ENCODE data around the gene NRIP3.

Gene NRIP3

DNA sequence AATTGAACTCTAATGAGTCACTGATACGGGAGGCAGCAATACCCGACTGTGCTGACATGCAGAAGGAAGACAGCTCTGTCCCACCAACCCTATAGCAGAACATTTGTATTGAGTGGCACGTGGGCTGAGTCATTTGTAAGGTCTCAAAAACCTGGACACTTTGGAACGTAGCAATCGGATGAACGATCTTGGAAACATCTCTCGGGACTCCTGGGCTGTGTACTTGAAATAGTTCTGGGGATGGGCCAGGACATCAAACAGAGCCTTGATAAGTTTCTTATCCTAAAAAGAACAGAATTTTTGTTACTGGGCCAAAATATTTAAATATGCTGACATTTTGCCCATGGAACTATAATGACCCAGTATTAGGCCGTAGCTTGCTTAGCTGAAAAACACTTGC is 17.1 kb upstream of the NRIP3 start:
- TF ChIP-seq, protein P1, sequence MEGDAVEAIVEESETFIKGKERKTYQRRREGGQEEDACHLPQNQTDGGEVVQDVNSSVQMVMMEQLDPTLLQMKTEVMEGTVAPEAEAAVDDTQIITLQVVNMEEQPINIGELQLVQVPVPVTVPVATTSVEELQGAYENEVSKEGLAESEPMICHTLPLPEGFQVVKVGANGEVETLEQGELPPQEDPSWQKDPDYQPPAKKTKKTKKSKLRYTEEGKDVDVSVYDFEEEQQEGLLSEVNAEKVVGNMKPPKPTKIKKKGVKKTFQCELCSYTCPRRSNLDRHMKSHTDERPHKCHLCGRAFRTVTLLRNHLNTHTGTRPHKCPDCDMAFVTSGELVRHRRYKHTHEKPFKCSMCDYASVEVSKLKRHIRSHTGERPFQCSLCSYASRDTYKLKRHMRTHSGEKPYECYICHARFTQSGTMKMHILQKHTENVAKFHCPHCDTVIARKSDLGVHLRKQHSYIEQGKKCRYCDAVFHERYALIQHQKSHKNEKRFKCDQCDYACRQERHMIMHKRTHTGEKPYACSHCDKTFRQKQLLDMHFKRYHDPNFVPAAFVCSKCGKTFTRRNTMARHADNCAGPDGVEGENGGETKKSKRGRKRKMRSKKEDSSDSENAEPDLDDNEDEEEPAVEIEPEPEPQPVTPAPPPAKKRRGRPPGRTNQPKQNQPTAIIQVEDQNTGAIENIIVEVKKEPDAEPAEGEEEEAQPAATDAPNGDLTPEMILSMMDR (conservative IDR thresholded peaks at IDR 0.05; ENCODE audit: low read depth) = no peak
- ChIA-PET POLR2A (ENCODE audit: low non-redundant PET) (no interaction called here), CTCF (interaction anchor here (0.7 kb wide), 1 partner anchor 238 kb away, joined by 3 read pairs; no protein-coding TSS in a partner anchor)
- no peak overlapping the region for H3K27ac ChIP-seq
- no peak for DNase-seq (ENCODE audit: low spot score)

DNA sequence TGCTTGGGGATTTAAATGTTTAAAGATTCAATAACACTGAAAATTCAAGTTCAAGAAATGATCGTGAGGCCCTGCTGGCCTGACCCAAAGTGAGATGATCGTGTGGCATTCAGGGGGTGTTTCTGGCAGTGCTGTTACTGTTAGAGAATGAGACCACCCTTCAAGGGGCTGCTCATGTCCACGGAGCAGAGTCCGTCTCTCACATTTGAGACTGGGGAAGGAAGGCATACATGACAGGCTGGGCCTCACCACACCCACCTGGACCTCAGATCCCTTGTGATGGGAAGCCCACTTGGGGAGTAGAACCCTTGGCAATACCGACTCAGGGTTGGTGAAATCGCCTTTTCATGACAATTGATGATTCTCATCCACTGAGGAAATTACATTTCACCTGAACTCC is 16.1 kb upstream of the NRIP3 start:
- POLR2A ChIA-PET (ENCODE audit: low non-redundant PET) = no interaction called here

DNA sequence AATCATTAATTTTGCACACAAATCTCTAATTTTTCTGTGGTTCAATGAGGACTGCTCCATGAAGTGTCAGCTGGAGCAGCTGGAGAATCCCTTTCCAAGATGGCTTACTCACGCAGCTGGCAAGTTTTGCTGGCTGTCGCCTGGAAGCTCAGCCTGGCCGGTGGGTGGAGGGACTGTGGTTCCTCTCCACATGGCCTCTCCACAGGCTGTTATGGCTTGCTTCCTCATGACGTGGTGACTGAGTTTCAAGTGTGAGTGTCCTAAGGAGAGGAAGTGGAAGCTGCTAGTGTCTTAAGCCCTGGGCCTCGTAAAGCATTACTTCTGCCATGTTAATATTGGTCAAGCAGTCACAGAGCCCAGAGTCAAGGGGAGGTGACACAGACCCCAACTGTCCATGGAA is 14.0 kb upstream of the NRIP3 start:
- no peak for DNase-seq (ENCODE audit: low spot score)
- POLR2A ChIA-PET (ENCODE audit: low non-redundant PET) = no interaction called here
- H3K27ac ChIP-seq = no peak overlapping the region
- CTCF ChIA-PET = interaction anchor here (0.5 to 4.1 kb wide), 2 partner anchors 120 to 214 kb away, joined by 4 to 44 read pairs; no protein-coding TSS in a partner anchor
- TF ChIP-seq, protein P1 (conservative IDR thresholded peaks at IDR 0.05; ENCODE audit: low read depth) = no peak

More for the DNA sequence above, 16.1 kb upstream of the NRIP3 start:
- no peak overlapping the region for H3K27ac ChIP-seq
- CTCF ChIA-PET = no interaction called here
- no peak for DNase-seq (ENCODE audit: low spot score)
- TF ChIP-seq, protein P1 (conservative IDR thresholded peaks at IDR 0.05; ENCODE audit: low read depth) = no peak

DNA sequence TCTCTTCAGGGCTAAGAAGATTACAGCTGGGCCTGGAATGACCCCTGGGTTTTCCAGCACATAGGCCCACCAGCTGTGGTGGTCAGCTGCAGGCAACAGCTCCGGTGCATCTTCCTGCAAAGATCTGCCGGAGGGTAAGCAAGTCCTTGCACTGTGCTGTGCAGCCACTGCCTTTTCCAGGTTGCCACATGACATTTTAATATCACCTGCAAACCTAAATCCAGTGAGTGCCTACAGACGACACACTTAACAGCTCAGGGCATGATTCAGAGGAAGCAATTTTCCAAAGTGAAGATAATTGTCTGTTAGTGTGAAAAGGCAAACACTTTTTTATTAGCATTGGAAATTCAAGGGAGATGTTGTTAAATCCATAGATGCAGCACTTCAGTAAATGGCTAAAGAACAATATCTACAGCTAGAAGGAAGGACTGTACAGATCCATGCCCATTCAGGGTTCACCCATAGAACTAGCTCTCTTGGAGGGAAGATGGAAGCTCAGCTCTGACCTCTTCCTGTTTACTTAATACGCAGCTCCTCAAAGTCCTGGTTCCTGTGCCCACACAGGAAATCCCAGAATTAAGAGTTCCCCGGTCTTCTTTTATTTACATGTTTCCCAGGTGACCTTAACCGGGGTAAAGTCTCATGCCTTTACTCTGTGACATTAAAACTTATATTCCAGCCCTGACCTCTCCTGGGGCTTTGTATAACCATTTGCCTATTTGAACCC is 13.3 kb upstream of the NRIP3 start:
- H3K27ac ChIP-seq = no peak overlapping the region
- DNase-seq (ENCODE audit: low spot score) = no peak
- TF ChIP-seq, protein P1 (conservative IDR thresholded peaks at IDR 0.05; ENCODE audit: low read depth) = no peak
- POLR2A ChIA-PET (ENCODE audit: low non-redundant PET) = no interaction called here
- CTCF ChIA-PET = interaction anchor here (0.6 to 4.1 kb wide), 2 partner anchors 15 to 121 kb away, joined by 3 to 44 read pairs; no protein-coding TSS in a partner anchor

DNA sequence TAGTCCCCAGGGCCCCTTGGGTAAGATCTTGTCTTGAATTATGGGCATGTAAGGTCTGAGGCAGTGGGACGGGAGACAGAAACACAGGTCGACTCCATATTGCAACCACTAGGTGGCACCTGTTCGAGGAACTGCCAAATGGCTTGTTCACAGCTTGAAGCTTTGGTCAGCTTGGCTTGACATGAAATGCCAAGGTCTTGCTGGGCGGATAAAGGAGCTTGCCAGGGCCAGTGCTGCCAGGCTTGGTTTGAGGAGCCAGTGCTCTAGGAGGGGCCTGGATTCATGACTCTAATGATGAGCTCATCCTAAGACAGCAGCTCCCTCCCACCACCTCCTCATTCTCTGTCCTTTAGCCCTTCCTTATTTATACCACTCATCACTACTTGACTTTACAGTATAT is 11.9 kb upstream of the NRIP3 start:
- peak; percentile 70 for DNase-seq (ENCODE audit: low spot score)
- POLR2A ChIA-PET (ENCODE audit: low non-redundant PET) = no interaction called here
- no peak overlapping the region for H3K27ac ChIP-seq
- TF ChIP-seq, protein P1 (conservative IDR thresholded peaks at IDR 0.05; ENCODE audit: low read depth) = peak; percentile 82
- CTCF ChIA-PET = interaction anchor here (0.5 to 4.1 kb wide), 12 partner anchors 9 to 1500 kb away, joined by 3 to 44 read pairs (median 4); partner anchors contain the start of gene NRIP3

DNA sequence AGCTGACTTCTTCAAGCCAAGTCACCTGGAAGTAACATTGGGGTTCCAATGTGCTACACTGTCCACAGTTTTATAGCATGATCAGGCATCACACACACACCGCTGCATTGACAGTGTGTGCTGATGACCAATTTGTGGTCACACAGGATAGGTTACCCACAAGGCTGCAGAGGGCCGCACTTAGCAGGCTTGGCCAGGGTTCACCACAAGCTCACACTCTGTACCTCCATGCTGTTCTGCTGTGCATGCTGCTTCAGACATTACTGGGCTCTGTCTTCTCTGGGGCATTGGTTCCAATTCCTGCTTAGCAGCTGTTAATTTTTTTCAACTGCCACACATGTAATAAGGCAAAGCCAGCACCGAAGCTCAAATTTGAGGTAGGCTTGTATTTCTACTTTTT is 11.0 kb upstream of the NRIP3 start:
- CTCF ChIA-PET = interaction anchor here (0.5 to 4.1 kb wide), 9 partner anchors 9 to 458 kb away, joined by 3 to 44 read pairs (median 3); no protein-coding TSS in a partner anchor
- POLR2A ChIA-PET (ENCODE audit: low non-redundant PET) = no interaction called here
- no peak overlapping the region for H3K27ac ChIP-seq
- no peak for DNase-seq (ENCODE audit: low spot score)
- TF ChIP-seq, protein P1 (conservative IDR thresholded peaks at IDR 0.05; ENCODE audit: low read depth) = no peak

Measured in RWPE1 (cell line).